IPS DF 19.7 (cell line): ENCODE results near the gene TYW1B.
"Not testable (repeated sequence)": the region's sequence is repeated elsewhere in the genome, so short reads cannot be mapped to it uniquely, and the experiment has no call there.

Experiments
- DNase-seq: peaks from one replicate; pipeline ENCODE4 v3.0.0-alpha.2; 2013; ENCODE audit warnings: low read depth, low spot score

Gene TYW1B, protein sequence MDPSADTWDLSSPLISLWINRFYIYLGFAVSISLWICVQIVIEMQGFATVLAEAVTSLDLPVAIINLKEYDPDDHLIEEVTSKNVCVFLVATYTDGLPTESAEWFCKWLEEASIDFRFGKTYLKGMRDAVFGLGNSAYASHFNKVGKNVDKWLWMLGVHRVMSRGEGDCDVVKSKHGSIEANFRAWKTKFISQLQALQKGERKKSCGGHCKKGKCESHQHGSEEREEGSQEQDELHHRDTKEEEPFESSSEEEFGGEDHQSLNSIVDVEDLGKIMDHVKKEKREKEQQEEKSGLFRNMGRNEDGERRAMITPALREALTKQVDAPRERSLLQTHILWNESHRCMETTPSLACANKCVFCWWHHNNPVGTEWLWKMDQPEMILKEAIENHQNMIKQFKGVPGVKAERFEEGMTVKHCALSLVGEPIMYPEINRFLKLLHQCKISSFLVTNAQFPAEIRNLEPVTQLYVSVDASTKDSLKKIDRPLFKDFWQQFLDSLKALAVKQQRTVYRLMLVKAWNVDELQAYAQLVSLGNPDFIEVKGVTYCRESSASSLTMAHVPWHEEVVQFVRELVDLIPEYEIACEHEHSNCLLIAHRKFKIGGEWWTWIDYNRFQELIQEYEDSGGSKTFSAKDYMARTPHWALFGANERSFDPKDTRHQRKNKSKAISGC

DNA sequence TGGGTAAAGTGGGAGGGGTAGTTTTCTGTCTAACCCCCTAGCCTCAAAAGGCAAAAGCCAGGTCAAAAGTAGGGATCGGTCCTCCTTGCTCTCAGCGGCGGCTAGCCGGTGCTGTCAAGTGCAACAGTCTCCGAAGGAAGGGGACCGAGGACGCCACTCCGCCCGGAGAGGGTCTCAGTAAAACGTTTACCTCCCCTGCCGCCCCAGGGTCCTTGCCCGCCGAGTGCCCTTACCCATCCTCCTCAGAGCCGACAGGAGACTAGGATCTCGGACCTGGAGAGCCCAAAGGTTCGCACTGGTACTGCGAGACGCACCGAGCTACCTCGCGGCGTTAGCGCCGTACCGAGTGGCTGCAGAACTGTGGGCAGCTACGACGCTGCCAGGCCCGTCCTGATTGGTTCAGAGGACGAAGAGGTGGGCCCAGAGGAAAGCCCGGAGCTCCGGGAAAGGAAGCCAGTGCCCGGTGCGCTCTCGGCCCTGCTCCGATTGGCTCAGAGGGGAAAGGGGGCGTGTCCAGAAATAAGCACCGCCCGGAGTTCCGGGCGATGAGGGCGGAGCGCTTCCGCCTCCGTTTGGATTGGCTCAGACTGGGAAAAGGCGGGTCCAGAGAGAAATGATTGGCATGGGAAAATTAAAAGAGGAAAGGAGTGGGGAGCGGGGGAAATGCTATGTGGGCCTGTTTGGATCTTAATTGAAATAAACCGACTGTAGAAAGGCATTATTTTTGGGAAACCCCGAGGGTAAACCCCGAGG lies at the start of gene TYW1B:
TYW1B (minus strand) TSS at position 362 of the 753 bp plus-strand sequence; CDS start at position 237, 125 bp downstream.
- DNase-seq, result peak; percentile 91

DNA sequence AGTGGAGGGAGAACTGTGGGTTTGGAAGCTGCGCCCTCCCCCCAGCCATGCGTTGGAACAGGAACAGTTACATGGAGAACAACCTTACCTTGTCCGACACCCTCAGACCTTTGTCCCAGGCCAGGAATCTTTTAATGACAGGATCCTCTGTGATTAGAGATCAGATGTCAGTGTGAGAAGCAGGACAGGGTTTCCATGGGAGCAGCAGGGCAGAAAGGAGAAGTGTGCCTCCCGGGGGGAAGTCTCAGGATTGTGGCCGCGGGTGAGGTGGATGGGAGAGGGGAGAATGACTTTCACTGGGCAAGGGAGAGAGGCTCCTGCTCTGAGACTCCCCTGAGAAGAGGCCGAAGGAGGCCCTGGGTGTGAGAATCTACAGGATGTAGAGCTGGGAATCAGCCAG lies 39.6 kb upstream of the TYW1B start:
- not testable (repeated sequence) for DNase-seq

DNA sequence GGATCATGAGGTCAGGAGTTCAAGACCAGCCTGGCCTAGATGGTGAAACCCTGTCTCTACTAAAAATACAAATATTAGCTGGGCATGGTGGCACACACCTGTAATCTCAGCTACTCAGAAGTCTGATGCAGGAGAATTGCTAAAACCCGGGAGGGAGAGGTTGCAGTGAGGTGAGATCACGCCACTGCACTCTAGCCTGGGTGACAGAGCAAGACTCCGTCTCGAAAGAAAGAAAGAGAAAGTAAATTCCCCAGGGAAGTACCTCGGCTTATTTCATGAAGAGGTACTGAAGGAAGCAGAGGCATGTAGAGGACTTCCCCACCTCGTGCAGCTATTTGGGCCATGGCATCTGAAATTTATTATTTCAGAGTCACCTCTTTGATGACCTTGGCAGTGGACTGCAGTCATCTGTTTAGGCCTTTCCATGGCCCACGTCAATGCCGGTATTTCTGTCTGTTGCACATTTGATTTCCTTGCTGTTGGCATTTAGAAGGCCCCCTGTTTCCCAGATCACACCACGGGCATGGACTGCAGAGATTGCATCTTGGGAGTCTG lies 30.9 kb upstream of the TYW1B start:
- not testable (repeated sequence) for DNase-seq

DNA sequence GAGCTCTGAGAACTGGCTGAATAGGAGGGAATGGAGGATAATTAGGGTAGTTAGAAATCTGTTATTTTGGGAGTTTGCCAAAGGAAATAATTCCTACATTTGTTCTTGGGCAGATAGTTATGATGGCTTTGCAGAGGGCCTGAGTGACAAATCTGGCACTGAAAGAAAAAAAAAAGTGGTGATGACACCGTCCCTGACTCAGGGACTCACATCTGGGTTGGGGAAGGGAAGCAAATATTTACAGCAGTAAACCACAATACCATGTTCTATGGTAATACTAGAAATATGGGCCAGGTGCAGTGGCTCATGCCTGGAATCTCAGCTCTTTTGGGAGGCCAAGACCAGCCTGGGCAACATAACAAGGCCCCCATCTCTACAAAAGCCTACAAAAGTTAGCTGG lies 29.9 kb upstream of the TYW1B start:
- not testable (repeated sequence) for DNase-seq

DNA sequence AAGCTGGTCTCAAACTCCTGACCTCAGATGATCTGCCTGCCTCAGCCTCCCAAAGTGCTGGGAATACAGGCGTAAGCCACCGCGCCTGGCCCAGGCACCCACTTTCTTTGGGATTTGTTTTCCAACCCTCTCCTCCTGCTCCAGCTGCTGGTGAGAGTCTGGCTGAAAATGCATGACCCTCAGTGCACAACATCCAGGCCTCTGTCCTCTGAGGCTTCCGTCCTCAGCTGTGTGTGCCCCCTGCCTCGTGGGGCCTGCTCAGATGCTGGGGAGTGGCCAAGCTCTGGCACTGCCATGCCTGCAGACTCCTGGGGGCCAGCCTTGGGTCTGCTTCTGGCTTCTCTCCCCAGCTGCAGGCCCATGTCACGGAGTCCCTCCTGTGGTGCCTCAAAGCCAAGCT lies 27.3 kb upstream of the TYW1B start:
- DNase-seq, result not testable (repeated sequence)

DNA sequence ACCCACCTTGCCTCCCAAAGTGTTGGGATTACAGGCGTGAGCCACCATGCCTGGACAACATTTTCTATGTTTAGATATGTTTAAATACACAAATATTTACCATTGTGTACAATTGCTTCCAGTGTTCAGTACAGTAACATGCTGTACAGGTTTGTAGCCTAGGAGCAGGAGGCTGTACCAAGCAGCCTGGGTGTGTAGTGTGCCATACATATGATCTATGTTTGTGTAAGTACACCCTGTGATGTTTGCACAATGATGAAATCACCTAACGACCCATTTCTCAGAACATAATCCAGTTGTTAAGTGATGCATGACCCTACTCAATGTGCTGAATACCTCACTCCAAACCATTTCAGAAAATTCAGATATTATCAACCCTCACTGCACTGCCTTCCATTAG lies 24.9 kb upstream of the TYW1B start:
- DNase-seq, result not testable (repeated sequence)

DNA sequence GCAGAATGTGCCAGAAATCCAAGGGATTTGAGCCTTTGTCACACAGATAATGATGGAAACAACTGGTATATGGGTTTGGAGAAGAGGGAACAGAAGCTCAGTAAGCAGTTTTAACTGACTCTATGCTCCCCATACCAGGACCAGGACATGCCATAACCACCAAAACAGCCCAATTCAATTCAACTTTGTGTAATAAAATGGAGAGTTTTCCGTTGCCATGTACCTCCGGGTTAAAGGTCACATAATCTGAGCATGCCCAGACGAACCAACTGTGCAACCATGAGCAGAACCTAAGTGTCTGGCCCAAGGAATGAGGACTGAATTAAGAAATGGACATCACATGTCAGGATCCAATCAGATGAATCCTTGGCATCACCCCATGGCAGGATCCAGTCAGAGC lies 22.7 kb upstream of the TYW1B start:
- not testable (repeated sequence) for DNase-seq

DNA sequence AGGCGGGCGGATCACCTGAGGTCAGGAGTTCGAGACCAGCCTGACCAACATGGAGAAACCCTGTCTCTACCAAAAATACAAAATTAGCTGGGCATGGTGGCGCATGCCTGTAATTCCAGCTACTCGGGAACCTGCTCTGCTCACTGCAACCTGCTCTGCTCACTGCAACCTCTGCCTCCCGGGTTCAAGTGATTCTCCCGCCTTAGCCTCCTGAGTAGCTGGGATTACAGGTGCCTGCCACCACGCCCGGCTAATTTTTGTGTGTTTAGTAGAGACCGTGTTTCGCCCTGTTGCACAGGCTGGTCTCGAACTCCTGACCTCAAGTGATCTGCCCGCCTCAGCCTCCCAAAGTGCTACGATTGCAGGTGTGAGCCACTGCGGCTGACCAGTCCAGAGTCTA lies 16.1 kb upstream of the TYW1B start:
- not testable (repeated sequence) for DNase-seq

DNA sequence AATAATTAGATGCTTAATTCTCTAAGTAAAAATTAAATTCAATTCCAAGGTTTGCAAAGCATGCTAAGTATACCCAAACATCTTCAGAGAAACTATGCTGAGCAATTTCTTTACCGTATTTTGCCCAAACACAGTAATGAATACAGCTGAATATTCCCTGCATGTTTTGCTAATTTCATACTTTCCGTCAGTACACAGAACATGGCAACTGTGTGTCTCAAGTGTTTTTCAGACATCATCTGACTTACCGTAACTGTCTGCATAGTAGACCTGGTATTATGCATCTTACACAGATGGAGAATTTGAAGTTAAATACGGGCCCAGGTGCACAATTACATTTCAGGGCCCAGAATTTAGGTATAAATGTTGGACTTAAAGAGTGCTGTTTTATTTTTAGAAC lies 15.2 kb upstream of the TYW1B start:
- DNase-seq, result not testable (repeated sequence)

DNA sequence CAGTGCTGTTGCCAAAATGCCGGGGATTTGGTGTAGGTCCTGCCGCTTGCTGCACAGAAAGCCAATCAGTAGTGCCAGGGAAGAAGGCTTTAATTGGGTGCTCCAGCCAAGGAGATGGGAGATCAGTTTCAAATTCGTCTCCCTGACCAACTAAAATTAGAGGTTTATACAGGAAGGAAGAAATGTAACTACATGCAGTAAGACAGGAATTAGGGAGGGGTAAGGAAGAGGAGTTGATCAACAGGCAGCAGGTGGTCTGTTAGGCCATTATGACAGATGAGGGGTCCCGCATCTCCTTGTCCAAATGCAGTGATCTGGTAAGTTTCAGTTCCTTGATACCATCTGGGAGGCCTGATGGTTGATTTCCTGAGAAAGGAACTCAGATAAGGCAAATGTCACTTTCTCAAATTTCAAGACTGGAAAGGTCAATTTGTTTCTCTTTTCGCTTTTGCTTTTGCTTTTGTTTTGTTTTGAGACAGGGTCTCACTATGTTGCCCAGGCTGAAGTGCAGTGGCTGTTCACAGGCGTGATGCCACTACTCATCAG lies 13.0 kb upstream of the TYW1B start:
- DNase-seq, result not testable (repeated sequence)

DNA sequence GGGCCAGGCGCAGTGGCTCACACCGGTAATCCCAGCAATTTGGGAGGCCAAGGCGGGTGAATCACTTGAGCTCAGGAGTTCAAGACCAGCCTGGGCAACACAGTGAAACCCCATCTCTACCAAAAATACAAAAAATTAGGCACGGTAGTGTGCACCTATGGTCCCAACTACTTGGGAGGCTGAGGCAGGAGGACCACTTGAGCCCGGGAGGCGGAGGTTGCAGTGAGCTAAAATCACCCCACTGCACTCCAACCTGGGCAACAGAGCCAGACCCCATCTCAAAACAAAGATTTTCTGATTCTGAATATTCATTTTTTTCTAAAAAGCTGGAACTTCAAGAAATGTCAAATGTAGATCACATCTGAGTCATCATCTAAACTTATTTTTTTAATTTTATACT lies 10.3 kb upstream of the TYW1B start:
- DNase-seq, result not testable (repeated sequence)

DNA sequence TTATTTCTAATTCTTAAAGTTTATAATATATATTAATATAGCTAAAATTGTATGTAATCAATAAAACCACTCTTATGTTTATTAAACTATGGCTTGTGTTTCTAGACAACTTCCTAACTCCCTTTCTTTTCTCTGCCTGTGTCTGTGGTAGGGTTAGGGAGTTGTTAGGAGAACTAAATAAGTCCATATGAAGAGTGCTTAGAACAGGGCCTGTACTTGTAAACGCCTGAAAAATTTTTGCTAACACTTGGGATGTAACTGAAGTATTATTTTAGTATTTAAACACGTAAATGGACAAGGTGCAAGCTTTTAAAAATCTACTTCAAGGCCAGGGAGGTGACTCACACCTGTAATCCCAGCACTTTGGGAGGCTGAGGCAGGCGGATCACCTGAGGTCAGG lies 9.3 kb upstream of the TYW1B start:
- not testable (repeated sequence) for DNase-seq

DNA sequence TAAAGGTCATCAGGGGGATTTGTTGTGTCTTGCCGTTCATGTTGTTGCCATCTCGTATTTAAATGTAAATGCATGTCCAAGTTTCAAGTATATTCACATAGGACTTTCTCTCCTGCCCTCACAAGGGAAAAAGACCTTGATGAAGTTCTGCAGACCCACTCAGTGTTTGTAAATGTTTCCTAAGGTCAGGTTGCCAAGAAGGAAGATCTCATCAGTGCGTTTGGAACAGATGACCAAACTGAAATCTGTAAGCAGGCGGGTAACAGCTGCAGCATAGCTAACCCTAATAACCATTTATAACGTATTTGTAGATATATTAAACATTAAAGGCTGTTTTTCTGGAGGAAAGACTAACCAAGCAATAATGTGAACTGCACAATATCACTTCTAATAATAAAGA lies 2.6 kb upstream of the TYW1B start:
- DNase-seq, result not testable (repeated sequence)

DNA sequence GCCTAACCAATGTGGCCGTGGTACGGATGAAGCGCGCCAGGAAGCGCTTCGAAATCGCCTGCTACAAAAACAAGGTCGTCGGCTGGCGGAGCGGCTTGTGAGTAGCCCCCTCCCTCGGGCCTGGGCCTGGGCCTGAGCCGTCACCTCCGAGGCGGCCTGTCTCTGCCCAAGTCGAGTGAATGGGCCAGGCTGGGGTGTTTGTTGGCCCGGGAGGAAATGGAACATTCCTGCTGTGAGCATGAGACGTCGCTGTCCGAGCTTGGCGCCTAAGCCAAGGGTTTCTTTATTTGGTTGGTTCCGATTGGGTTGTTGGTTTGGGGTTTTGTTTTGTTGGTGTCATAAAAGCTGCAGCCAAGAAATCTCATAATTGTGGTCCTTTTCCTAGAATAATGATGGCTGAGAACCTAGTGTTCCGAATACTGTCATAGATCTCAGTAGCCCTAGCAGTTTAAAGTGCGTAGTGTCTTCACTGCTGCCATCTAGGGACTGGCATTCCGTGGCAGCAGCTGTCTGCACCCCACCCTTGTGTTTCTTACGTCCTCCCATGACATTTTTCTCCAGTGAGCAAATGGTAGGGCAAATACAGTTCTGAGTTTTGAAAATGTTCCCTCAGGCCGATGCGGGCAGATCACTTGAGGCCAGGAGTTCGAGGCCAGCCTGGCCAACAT lies 1.8 kb upstream of the TYW1B start:
- not testable (repeated sequence) for DNase-seq

DNA sequence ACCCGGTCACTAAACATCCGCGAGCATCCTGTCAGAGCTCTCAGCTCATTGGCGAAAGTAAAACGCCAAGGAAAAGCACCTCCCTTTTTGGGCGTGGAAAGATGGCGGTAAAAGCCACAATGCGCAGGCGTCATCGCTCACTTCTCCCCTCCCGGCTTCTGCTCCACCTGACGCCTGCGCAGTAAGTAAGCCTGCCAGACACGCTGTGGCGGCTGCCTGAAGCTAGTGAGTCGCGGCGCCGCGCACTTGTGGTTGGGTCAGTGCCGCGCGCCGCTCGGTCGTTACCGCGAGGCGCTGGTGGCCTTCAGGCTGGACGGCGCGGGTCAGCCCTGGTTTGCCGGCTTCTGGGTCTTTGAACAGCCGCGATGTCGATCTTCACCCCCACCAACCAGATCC lies 1.3 kb upstream of the TYW1B start:
- DNase-seq, result peak; percentile 88

DNA sequence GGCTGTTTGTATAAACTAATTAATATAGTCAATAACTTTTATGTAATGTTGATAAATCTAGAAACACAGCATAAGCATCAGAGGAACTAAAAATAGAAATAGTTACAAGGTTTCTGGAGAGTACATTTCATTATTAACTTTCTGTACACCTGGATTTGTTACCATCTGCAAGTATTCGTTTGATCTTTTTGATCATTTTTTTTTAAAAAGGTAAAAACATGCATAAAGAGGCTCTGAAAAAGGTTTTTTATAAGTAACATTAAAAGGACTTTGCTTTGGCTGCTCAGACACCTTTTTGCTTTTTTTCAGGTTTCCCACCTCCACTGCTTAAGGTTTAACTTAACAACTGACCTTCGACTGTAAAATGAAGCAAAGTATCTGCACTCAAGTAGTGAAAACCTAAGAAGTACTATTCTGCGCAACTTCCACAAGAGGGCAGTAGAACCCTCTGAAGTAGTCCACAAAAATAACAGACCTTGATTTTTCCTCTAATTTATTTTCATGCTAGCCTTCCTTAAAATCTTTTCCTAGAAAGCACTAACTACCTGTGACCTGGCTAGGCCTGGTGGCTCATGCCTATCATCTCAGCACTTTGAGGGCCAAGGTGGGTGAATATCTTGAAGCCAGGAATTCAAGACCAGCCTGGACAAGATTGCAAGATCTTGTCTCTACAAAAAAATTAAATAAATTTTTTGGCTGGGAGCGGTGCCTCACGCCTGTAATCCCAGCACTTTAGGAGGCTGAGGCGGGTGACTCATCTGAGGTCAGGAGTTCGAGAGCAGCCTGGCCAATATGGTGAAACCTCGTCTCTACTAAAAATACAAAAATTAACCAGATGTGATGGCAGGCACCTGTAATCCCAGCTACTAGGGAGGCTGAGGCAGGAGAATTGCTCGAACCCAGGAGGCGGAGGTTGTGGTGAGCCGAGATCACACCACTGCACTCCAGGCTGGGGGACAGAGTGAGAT lies 4.0 kb downstream of the TYW1B start:
- DNase-seq, result not testable (repeated sequence)

DNA sequence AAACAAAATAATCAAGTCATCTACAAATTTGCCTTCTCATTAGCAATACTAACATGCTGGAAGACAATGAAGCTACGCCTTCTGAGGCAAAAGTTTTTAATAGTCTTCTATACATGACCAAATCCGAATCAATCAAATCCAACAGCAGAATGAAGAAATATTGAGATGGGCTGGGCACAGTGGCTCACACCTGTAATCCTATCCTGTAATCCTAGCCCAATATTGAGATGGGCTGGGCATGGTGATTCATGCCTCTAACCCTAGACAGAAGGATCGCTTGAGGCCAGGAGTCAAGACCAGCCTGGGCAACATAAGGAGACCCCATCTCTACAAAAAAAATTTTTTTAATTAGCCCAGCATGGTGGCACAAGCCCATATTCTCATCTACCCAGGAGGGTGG lies 5.5 kb downstream of the TYW1B start:
- not testable (repeated sequence) for DNase-seq

DNA sequence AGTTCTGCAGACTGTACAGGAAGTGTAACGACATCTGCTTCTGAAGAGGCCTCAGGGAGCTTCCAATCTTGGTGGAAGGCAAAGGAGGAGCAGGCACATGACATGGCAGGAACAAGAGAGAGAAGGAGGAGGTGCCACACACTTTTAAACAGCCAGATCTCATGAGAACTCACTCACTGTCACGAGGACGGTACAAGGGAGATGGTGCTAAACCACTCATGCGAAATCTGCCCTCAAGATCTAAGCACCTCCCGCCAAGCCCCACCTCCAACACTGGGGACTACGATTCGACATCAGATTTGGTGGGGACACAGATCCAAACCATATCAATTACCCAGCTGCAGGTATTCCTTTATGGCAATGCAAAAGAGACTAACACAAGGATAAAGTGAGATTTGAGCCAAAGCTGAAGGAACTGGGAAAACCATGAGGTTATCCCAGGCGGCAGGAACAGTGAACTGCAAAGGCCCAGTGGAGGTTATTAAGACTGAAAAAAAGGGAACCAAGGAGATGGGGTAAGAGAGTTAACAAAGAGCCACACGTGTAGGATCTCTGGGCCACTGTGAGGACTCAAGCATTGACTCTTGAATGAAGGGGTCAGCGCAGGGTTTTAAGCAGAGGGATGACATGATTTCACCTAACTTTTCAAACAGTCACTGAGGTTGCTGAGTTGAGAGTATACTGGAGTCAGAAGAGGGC lies 9.2 kb downstream of the TYW1B start:
- DNase-seq, result not testable (repeated sequence)

DNA sequence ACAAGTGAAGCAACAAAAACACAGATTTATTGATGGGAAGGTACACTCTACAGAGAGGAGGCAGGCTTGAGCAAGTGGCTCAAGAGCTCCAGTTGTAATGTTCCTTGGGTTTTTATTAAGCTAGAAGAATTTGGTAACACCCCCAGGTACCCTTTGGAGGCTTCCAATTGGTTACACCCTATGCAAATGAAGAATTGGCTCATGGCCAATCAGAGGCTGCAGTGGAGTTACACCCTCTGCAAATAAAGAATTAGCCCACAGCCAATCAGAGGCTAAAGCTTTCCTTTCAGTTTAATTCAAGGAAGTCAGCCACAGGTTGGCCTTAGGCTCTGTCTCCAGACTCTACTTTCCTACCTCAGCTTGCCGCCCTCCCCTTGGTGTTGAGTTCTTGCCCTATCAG lies 10.3 kb downstream of the TYW1B start:
- DNase-seq, result not testable (repeated sequence)
